Left ventricle myocardium inferior (tissue), 1 donor: ENCODE results near the gene NFE2L3. TPM values are rescaled to one million over a fixed set of nuclear protein-coding genes. Genes with fewer than 3 reads are reported as not detected.

ENCODE experiments used
- DNase-seq: peaks from one replicate; pipeline ENCODE4 v3.0.0-alpha.2; 2020
- H3K27ac ChIP-seq: fragments of 200-600 bp; replicated peaks from 2 replicates; pipeline ENCODE4 v1.8.0; 2021
- H3K27me3 ChIP-seq: fragments of 200-600 bp; 2 replicates; pipeline ENCODE4 v1.8.0; 2021; ENCODE audit warnings: low read depth
- H3K36me3 ChIP-seq: fragments of 200-600 bp; 2 replicates; pipeline ENCODE4 v1.8.0; 2021
- H3K4me1 ChIP-seq: fragments of 200-600 bp; 2 replicates; pipeline ENCODE4 v1.8.0; 2021
- H3K4me3 ChIP-seq: fragments of 200-600 bp; 2 replicates; pipeline ENCODE4 v1.8.0; 2021; ENCODE audit warnings: mild to moderate bottlenecking, moderate library complexity
- H3K9me3 ChIP-seq: fragments of 200-600 bp; replicated peaks from 2 replicates; pipeline ENCODE4 v1.8.0; 2021
- CTCF ChIP-seq: fragments of 200-600 bp; IDR thresholded peaks from 2 replicates; pipeline ENCODE4 v1.8.0; 2021; ENCODE audit warnings: antibody characterized with exemption, mild to moderate bottlenecking, borderline replicate concordance
- intact Hi-C: fragments of 100-400 bp; cut with micrococcal nuclease; formaldehyde crosslinking; loops from one replicate; pipeline ENCODE4 v1.11.0; 2022
- total RNA-seq: library from RNA; stranded (reverse); fragmentation: NEBNext Ultra II Directional; extraction: Animal tissue kit (Norgen Biotek cat#: 25700); gene quantifications from one replicate; pipeline ENCODE4 v1.2.1, GENCODE V29; 2021
- donor health status: DM: no; HTN: yes; CAD: no; lungs with severe emphysema.

NFE2L3 gene
- total RNA-seq, 1 donor from 2014 or later: 0.99 TPM

GRCh38 chr7:26153823-26154783, 2.1 kb downstream of the NFE2L3 start:
- TF ChIP-seq CTCF: no peak
- no peak for DNase-seq
- Histone ChIP-seq H3K27me3 (peaks cover 65% of the 10 kb centered on the region), H3K36me3 (no peaks in the 10 kb centered on the region), H3K27ac (peak overlapping the region; percentile 50), H3K4me1 (peaks cover 26% of the 10 kb centered on the region), H3K9me3 (no peaks in the 10 kb centered on the region), H3K4me3 (peak overlapping the region; percentile 71)
- intact Hi-C loops: no loop called here

- Histone ChIP-seq H3K4me3 (peak overlapping the region; percentile 19), H3K9me3 (no peaks in the 10 kb centered on the region), H3K27ac (peak overlapping the region; percentile 34), H3K27me3 (peaks cover 65% of the 10 kb centered on the region), H3K36me3 (no peaks in the 10 kb centered on the region), H3K4me1 (peaks cover 26% of the 10 kb centered on the region)
- no peak for TF ChIP-seq CTCF
- no peak for DNase-seq
- intact Hi-C loops: no loop called here
These were observed 3.8 kb downstream of the NFE2L3 start for GRCh38 chr7:26155531-26156375.

- no peak for DNase-seq
- no peaks in the 10 kb centered on the region for H3K36me3 ChIP-seq
- no peaks in the 10 kb centered on the region for H3K9me3 ChIP-seq
- H3K27me3 ChIP-seq: peaks cover 55% of the 10 kb centered on the region
- peaks cover 25% of the 10 kb centered on the region for H3K4me1 ChIP-seq
- intact Hi-C loops: no loop called here
- peak overlapping the region; percentile 19 for H3K4me3 ChIP-seq
- no peak for TF ChIP-seq CTCF
- peak overlapping the region; percentile 34 for H3K27ac ChIP-seq
These were observed 4.7 kb downstream of the NFE2L3 start for GRCh38 chr7:26156451-26157420.

GRCh38 chr7:26157520-26158105, 5.6 kb downstream of the NFE2L3 start:
- no peak overlapping the region for H3K4me3 ChIP-seq
- H3K9me3 ChIP-seq: no peaks in the 10 kb centered on the region
- H3K4me1 ChIP-seq: peaks cover 18% of the 10 kb centered on the region
- TF ChIP-seq CTCF: no peak
- no peak for DNase-seq
- no peak overlapping the region for H3K27ac ChIP-seq
- H3K36me3 ChIP-seq: no peaks in the 10 kb centered on the region
- H3K27me3 ChIP-seq: peaks cover 46% of the 10 kb centered on the region
- intact Hi-C loops: no loop called here
